ENCODE measurements around the gene PRDM16. TPM values are rescaled to one million over a fixed set of nuclear protein-coding genes. Genes with fewer than 3 reads are reported as not detected.

The PRDM16 gene
- total RNA-seq, 1 donor from 2014 or later: 21.4 TPM

DNA sequence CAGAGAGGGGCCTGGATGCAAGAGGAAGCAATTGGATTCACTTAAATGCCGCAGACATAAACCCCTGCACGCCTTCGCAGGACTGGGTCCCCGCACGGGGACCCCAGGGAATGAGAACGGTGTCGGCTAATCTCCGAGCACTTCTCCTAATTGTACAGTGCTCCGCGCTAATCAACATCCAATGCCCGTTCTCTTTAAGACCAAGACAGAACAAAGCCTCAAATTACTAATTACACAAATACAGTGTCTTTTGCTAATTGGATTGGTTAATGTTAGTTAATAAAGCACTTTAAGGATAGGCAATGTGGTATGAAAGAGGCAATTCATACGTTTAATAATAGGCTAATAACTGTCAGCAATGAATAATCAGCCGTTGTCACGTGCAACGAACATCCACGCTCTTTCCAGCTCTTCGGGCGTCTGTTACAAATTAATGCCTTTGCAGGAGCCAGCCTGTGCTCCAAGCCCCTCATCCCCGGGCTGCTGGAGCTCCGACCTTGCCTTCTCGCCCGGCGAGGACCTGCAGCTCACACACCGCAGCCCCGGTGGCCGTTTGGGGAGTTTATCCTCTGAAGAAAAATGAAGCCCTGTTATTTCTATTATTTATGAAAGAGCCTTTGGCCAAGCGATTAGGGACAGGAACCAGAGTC lies 157.8 kb downstream of the PRDM16 start:
- Mint-ChIP-seq H3K4me1 (ENCODE audit: unreplicated experiment) (no peaks in the 10 kb centered on the region), H3K36me3 (ENCODE audit: low read depth, unreplicated experiment) (no peaks in the 10 kb centered on the region), H3K4me3 (ENCODE audit: unreplicated experiment) (no peak overlapping the region), H3K27ac (ENCODE audit: unreplicated experiment) (no peak overlapping the region), H3K9me3 (ENCODE audit: unreplicated experiment) (no peaks in the 10 kb centered on the region), H3K27me3 (ENCODE audit: unreplicated experiment) (peaks cover 8% of the 10 kb centered on the region)
- TF ChIP-seq, protein P1, sequence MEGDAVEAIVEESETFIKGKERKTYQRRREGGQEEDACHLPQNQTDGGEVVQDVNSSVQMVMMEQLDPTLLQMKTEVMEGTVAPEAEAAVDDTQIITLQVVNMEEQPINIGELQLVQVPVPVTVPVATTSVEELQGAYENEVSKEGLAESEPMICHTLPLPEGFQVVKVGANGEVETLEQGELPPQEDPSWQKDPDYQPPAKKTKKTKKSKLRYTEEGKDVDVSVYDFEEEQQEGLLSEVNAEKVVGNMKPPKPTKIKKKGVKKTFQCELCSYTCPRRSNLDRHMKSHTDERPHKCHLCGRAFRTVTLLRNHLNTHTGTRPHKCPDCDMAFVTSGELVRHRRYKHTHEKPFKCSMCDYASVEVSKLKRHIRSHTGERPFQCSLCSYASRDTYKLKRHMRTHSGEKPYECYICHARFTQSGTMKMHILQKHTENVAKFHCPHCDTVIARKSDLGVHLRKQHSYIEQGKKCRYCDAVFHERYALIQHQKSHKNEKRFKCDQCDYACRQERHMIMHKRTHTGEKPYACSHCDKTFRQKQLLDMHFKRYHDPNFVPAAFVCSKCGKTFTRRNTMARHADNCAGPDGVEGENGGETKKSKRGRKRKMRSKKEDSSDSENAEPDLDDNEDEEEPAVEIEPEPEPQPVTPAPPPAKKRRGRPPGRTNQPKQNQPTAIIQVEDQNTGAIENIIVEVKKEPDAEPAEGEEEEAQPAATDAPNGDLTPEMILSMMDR (IDR thresholded peaks at IDR 0.05; ENCODE audit: unreplicated experiment): no peak
- DNase-seq (ENCODE audit: low spot score): no peak

DNA sequence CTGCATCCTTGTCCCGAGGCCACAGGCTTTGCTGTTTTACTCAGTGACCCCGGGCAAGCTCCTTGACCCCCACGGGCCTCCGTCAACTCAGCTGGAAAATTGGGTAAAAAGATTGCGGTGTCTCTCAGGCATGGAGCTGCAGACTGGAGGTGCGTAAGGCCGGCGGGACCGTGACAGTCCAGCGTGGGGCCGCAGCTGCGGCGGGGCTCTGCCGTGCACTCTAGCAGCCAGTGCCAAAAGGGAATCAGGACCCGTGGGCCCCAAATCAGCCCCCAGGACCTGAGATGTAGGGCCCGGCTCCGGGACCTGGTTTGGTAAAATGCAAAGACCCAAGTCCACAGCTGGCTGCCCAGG lies 158.3 kb downstream of the PRDM16 start:
- DNase-seq (ENCODE audit: low spot score): no peak
- no peaks in the 10 kb centered on the region for H3K4me1 Mint-ChIP-seq (ENCODE audit: unreplicated experiment)
- H3K36me3 Mint-ChIP-seq (ENCODE audit: low read depth, unreplicated experiment): no peaks in the 10 kb centered on the region
- TF ChIP-seq, protein P1 (IDR thresholded peaks at IDR 0.05; ENCODE audit: unreplicated experiment): no peak
- H3K27ac Mint-ChIP-seq (ENCODE audit: unreplicated experiment): no peak overlapping the region
- H3K27me3 Mint-ChIP-seq (ENCODE audit: unreplicated experiment): peaks cover 8% of the 10 kb centered on the region
- no peak overlapping the region for H3K4me3 Mint-ChIP-seq (ENCODE audit: unreplicated experiment)
- no peaks in the 10 kb centered on the region for H3K9me3 Mint-ChIP-seq (ENCODE audit: unreplicated experiment)

DNA sequence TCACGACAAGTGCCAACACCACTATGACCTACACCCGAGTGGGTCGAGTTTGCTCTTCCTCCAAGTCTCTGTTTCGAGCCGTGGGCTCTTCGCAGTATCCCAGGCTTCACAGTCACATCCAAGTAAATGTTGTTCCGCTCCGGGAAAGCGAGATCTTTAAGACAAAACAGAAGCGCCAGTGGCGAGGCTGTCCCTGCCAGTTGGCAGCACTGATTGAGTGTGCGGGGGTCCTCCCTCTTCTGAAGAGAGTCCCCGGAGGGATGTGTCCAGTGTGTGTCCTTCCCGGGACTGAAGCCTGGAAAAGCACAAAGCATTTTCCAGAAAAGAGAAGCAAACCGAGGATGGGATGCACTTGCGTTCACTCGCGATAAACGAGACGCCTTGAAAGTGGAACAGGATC lies 158.9 kb downstream of the PRDM16 start:
- H3K36me3 Mint-ChIP-seq (ENCODE audit: low read depth, unreplicated experiment): no peaks in the 10 kb centered on the region
- H3K9me3 Mint-ChIP-seq (ENCODE audit: unreplicated experiment): no peaks in the 10 kb centered on the region
- no peaks in the 10 kb centered on the region for H3K4me1 Mint-ChIP-seq (ENCODE audit: unreplicated experiment)
- H3K27me3 Mint-ChIP-seq (ENCODE audit: unreplicated experiment): peaks cover 12% of the 10 kb centered on the region
- TF ChIP-seq, protein P1 (IDR thresholded peaks at IDR 0.05; ENCODE audit: unreplicated experiment): no peak
- H3K27ac Mint-ChIP-seq (ENCODE audit: unreplicated experiment): no peak overlapping the region
- no peak for DNase-seq (ENCODE audit: low spot score)
- H3K4me3 Mint-ChIP-seq (ENCODE audit: unreplicated experiment): no peak overlapping the region

DNA sequence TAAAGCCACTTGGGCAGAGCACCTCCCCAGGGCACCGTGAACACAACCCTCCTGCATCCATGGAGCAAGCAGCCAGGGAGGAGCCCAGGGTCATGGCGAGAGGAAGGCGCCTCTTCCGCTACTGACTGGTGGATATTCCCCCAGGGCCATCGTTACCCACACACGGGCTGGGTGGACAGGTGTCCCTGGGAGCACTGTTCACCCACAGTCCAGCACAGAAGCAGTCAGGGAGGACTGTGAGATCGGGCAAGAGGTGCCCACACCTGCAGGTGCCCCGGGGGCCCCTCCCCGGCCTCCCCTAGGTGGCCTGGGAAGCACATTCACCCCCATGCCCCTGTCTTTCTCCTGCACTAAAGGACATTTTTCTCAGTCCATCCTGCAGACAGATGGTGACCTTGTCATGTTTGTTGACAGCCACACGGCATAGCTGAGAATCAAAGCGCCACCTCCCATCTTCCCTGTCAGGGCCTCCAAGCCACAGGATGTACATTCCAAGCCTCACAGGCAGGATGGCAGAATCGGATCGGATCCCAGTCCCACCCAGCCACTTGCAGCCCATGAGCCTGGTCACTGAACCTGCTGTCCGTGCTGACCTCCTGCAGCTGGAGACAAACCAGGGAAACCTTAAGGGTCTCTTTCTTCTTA lies 160.2 kb downstream of the PRDM16 start:
- TF ChIP-seq, protein P1 (IDR thresholded peaks at IDR 0.05; ENCODE audit: unreplicated experiment): no peak
- H3K27ac Mint-ChIP-seq (ENCODE audit: unreplicated experiment): no peak overlapping the region
- no peaks in the 10 kb centered on the region for H3K36me3 Mint-ChIP-seq (ENCODE audit: low read depth, unreplicated experiment)
- no peaks in the 10 kb centered on the region for H3K9me3 Mint-ChIP-seq (ENCODE audit: unreplicated experiment)
- no peak overlapping the region for H3K4me3 Mint-ChIP-seq (ENCODE audit: unreplicated experiment)
- no peaks in the 10 kb centered on the region for H3K4me1 Mint-ChIP-seq (ENCODE audit: unreplicated experiment)
- peaks cover 12% of the 10 kb centered on the region for H3K27me3 Mint-ChIP-seq (ENCODE audit: unreplicated experiment)
- DNase-seq (ENCODE audit: low spot score): no peak

DNA sequence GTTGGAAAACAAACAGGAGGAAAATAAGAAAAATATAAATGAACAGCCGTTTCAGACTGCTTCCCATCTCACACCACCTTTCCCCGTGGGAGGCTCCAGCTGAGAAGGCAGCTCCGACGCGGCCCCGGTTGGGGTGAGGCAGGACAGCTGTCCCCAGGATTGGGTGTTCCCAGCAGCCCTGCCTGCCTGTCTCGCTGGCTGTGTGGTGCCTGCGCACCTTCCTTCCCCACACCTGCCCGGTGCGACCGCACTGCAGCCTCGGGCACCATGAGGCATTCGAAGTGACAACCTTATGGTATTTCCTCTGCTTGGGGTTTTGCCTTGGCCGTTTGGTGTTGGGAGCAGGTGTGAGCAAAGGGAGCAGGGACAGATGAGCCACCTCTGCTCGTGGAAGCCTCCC lies 161.6 kb downstream of the PRDM16 start:
- Mint-ChIP-seq H3K4me1 (ENCODE audit: unreplicated experiment) (no peaks in the 10 kb centered on the region), H3K27me3 (ENCODE audit: unreplicated experiment) (peaks cover 10% of the 10 kb centered on the region), H3K27ac (ENCODE audit: unreplicated experiment) (no peak overlapping the region), H3K9me3 (ENCODE audit: unreplicated experiment) (no peaks in the 10 kb centered on the region), H3K4me3 (ENCODE audit: unreplicated experiment) (no peak overlapping the region), H3K36me3 (ENCODE audit: low read depth, unreplicated experiment) (no peaks in the 10 kb centered on the region)
- TF ChIP-seq, protein P1 (IDR thresholded peaks at IDR 0.05; ENCODE audit: unreplicated experiment): no peak
- no peak for DNase-seq (ENCODE audit: low spot score)
